ENCODE measurements around the gene CYP2C18.
"Not testable (repeated sequence)": the region's sequence is repeated elsewhere in the genome, so short reads cannot be mapped to it uniquely, and the experiment has no call there.

The CYP2C18 gene

GRCh38 chr10:94747838-94748237 lies 64.3 kb downstream of the CYP2C18 start:
- DNase-seq, result no peak

DNA sequence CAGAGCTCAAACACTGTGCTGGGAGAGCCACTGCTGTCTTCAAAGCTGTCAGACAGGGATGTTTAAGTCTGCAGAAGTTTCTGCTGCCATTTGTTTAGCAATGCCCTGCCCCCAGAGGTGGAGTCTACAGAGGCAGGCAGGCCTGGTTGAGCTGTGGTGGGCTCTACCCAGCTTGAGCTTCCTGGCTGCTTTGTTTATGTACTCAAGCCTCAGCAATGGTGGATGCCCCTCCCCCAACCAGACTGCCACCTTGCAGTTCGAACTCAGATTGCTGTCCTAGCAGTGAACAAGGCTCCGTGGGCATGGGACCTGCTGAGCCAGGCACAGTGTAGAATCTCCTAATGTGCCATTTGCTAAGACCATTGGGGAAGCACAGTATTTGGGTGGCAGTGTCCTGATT lies 74.4 kb downstream of the CYP2C18 start:
- DNase-seq, result no peak

- no peak for DNase-seq
These were observed 77.2 kb downstream of the CYP2C18 start for GRCh38 chr10:94760586-94761178.

- DNase-seq, result no peak
These were observed 78.9 kb downstream of the CYP2C18 start, which contains the start of gene CYP2C19 for GRCh38 chr10:94762393-94762792. TSS of gene CYP2C19 (plus strand) at chr10:94762681. CDS start at chr10:94762706, 25 bp downstream.

DNA sequence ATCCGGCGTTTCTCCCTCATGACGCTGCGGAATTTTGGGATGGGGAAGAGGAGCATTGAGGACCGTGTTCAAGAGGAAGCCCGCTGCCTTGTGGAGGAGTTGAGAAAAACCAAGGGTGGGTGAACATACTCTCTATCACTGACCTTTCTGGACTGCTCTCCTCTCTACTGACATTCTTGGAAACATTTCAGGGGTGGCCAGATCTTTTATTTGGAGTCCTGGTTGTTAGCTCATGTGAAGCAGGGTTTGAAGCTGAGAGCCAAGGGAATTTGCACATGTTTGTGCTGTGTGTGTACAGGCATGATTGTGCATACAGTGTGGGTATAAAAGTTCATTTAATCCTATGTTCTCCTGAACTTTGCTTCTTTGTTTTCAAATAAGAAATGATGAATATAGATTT lies 91.9 kb downstream of the CYP2C18 start:
- not testable (repeated sequence) for DNase-seq

DNA sequence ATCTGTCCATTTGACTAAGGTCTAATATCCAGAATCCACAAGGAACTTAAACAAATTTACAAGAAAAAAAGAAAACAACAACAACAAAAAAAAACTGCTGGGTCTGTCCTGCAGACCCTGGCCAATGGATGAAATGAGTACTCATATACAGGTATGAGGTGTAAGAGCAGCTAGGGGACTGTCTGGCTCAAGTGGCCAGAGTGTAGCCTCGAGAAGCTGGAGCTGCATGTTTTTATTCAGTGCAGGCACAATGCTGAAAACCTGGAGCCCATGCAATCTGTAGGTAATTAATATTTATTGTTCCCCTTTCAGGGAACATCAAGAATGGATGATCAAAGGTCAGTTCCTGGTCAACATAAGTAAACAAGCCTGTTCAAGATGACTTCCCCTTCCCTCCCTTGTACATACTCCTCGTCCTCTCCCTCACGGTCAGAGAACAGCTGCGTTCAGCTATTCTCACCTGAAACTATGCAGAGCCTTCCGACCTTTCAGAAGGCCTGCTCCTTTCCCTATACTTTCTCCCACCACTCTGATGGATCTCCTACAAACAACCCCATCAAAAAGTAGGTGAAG lies 94.4 kb downstream of the CYP2C18 start:
- DNase-seq, result no peak

GRCh38 chr10:94780844-94781243 lies 97.3 kb downstream of the CYP2C18 start:
- DNase-seq, result no peak

- no peak for DNase-seq
These were observed 100.7 kb downstream of the CYP2C18 start for GRCh38 chr10:94784256-94784655.

- DNase-seq, result no peak
These were observed 101.7 kb downstream of the CYP2C18 start for GRCh38 chr10:94785211-94785610.
